Measurements from ENCODE around the gene NDUFS8. TPM values are rescaled to one million over a fixed set of nuclear protein-coding genes. Genes with fewer than 3 reads are reported as not detected.

The NDUFS8 gene
- total and polyA plus RNA-seq, 2 of the 13 experiments (the other 11 are each of a cell fraction or from before 2014, with no cell fraction given): 96.7 to 158 TPM

DNA sequence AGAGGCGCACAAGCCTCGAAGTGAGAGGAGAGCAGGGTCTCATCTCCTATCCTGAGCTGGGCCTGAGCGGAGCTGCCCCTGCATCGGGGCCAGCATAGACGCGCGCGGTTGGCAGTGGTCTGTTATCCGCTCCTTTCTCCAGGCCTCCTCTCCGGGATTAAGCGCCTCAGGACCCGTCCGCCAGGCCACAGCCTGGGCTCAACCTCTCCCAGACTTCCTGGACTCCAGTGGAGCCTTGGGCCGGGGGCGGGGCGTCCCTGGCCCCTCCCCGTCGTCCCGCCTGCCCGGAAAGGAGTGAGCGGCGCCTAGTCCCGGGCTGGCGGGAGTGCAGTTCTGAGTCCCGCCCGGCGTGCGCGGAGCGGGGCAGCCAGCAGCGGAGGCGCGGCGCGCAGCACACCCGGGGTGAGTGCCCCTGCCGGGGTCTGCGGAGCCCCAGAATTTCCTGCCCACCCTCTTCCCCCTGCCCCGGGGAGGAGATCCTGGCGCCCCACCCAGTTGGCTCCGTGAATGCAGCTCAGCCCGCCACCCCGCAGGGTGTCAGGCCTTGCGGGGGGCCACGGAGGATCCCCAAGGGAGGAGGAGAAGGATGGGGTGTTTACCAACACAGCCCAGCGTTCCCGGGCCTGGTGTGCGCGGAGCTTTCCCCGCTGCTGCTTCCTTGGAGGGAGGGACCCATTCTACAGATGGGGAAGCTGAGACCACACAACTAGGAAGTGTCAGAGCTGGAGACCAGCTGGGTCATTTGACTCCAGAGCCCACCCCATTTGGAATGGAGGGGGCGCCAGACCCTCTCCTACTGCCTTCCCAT, 8.4 kb downstream of the NDUFS8 start, which contains the start of gene TCIRG1 (continued):
- TF ChIP-seq, protein P1, sequence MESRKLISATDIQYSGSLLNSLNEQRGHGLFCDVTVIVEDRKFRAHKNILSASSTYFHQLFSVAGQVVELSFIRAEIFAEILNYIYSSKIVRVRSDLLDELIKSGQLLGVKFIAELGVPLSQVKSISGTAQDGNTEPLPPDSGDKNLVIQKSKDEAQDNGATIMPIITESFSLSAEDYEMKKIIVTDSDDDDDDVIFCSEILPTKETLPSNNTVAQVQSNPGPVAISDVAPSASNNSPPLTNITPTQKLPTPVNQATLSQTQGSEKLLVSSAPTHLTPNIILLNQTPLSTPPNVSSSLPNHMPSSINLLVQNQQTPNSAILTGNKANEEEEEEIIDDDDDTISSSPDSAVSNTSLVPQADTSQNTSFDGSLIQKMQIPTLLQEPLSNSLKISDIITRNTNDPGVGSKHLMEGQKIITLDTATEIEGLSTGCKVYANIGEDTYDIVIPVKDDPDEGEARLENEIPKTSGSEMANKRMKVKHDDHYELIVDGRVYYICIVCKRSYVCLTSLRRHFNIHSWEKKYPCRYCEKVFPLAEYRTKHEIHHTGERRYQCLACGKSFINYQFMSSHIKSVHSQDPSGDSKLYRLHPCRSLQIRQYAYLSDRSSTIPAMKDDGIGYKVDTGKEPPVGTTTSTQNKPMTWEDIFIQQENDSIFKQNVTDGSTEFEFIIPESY (CRISPR knock-in tag; IDR thresholded peaks at IDR 0.05): no peak
- TF ChIP-seq, protein P2, sequence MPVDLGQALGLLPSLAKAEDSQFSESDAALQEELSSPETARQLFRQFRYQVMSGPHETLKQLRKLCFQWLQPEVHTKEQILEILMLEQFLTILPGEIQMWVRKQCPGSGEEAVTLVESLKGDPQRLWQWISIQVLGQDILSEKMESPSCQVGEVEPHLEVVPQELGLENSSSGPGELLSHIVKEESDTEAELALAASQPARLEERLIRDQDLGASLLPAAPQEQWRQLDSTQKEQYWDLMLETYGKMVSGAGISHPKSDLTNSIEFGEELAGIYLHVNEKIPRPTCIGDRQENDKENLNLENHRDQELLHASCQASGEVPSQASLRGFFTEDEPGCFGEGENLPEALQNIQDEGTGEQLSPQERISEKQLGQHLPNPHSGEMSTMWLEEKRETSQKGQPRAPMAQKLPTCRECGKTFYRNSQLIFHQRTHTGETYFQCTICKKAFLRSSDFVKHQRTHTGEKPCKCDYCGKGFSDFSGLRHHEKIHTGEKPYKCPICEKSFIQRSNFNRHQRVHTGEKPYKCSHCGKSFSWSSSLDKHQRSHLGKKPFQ (CRISPR knock-in tag; IDR thresholded peaks at IDR 0.05; ENCODE audit: insufficient replicate concordance): no peak
- TF ChIP-seq, protein P3, sequence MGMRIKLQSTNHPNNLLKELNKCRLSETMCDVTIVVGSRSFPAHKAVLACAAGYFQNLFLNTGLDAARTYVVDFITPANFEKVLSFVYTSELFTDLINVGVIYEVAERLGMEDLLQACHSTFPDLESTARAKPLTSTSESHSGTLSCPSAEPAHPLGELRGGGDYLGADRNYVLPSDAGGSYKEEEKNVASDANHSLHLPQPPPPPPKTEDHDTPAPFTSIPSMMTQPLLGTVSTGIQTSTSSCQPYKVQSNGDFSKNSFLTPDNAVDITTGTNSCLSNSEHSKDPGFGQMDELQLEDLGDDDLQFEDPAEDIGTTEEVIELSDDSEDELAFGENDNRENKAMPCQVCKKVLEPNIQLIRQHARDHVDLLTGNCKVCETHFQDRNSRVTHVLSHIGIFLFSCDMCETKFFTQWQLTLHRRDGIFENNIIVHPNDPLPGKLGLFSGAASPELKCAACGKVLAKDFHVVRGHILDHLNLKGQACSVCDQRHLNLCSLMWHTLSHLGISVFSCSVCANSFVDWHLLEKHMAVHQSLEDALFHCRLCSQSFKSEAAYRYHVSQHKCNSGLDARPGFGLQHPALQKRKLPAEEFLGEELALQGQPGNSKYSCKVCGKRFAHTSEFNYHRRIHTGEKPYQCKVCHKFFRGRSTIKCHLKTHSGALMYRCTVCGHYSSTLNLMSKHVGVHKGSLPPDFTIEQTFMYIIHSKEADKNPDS (CRISPR knock-in tag; IDR thresholded peaks at IDR 0.05): no peak
- TF ChIP-seq RXRA (CRISPR knock-in tag; IDR thresholded peaks at IDR 0.05) (no peak), ZNF749 (CRISPR knock-in tag; IDR thresholded peaks at IDR 0.05; ENCODE audit: borderline replicate concordance) (no peak), ZNF839 (CRISPR knock-in tag; IDR thresholded peaks at IDR 0.05; ENCODE audit: borderline replicate concordance) (no peak; the same call in 1 of the 2 replicates), YEATS2 (CRISPR knock-in tag; IDR thresholded peaks at IDR 0.05; ENCODE audit: borderline replicate concordance) (no peak), GATAD1 (CRISPR knock-in tag; IDR thresholded peaks at IDR 0.05) (0 out of 2 replicates have a peak, but pooled peaks have one; percentile 32), GZF1 (CRISPR knock-in tag; IDR thresholded peaks at IDR 0.05) (no peak), ZFY (CRISPR knock-in tag; IDR thresholded peaks at IDR 0.05) (peak; percentile 78)
- TF ChIP-seq, protein P4, sequence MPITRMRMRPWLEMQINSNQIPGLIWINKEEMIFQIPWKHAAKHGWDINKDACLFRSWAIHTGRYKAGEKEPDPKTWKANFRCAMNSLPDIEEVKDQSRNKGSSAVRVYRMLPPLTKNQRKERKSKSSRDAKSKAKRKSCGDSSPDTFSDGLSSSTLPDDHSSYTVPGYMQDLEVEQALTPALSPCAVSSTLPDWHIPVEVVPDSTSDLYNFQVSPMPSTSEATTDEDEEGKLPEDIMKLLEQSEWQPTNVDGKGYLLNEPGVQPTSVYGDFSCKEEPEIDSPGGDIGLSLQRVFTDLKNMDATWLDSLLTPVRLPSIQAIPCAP (CRISPR knock-in tag; IDR thresholded peaks at IDR 0.05; ENCODE audit: low read depth): no peak
- TF ChIP-seq, protein P5, sequence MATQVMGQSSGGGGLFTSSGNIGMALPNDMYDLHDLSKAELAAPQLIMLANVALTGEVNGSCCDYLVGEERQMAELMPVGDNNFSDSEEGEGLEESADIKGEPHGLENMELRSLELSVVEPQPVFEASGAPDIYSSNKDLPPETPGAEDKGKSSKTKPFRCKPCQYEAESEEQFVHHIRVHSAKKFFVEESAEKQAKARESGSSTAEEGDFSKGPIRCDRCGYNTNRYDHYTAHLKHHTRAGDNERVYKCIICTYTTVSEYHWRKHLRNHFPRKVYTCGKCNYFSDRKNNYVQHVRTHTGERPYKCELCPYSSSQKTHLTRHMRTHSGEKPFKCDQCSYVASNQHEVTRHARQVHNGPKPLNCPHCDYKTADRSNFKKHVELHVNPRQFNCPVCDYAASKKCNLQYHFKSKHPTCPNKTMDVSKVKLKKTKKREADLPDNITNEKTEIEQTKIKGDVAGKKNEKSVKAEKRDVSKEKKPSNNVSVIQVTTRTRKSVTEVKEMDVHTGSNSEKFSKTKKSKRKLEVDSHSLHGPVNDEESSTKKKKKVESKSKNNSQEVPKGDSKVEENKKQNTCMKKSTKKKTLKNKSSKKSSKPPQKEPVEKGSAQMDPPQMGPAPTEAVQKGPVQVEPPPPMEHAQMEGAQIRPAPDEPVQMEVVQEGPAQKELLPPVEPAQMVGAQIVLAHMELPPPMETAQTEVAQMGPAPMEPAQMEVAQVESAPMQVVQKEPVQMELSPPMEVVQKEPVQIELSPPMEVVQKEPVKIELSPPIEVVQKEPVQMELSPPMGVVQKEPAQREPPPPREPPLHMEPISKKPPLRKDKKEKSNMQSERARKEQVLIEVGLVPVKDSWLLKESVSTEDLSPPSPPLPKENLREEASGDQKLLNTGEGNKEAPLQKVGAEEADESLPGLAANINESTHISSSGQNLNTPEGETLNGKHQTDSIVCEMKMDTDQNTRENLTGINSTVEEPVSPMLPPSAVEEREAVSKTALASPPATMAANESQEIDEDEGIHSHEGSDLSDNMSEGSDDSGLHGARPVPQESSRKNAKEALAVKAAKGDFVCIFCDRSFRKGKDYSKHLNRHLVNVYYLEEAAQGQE (IDR thresholded peaks at IDR 0.05; ENCODE audit: borderline replicate concordance in 1 of 2, low read depth in 1 of 2, low read length in 2 of 2): 0 out of 4 replicates have a peak, but pooled peaks of 1 of the 2 experiments have one; percentile 19
- TF ChIP-seq, protein P6, sequence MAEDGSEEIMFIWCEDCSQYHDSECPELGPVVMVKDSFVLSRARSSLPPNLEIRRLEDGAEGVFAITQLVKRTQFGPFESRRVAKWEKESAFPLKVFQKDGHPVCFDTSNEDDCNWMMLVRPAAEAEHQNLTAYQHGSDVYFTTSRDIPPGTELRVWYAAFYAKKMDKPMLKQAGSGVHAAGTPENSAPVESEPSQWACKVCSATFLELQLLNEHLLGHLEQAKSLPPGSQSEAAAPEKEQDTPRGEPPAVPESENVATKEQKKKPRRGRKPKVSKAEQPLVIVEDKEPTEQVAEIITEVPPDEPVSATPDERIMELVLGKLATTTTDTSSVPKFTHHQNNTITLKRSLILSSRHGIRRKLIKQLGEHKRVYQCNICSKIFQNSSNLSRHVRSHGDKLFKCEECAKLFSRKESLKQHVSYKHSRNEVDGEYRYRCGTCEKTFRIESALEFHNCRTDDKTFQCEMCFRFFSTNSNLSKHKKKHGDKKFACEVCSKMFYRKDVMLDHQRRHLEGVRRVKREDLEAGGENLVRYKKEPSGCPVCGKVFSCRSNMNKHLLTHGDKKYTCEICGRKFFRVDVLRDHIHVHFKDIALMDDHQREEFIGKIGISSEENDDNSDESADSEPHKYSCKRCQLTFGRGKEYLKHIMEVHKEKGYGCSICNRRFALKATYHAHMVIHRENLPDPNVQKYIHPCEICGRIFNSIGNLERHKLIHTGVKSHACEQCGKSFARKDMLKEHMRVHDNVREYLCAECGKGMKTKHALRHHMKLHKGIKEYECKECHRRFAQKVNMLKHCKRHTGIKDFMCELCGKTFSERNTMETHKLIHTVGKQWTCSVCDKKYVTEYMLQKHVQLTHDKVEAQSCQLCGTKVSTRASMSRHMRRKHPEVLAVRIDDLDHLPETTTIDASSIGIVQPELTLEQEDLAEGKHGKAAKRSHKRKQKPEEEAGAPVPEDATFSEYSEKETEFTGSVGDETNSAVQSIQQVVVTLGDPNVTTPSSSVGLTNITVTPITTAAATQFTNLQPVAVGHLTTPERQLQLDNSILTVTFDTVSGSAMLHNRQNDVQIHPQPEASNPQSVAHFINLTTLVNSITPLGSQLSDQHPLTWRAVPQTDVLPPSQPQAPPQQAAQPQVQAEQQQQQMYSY (CRISPR knock-in tag; IDR thresholded peaks at IDR 0.05): no peak
